Measurements from ENCODE around the gene PATE2.

The PATE2 gene

DNA sequence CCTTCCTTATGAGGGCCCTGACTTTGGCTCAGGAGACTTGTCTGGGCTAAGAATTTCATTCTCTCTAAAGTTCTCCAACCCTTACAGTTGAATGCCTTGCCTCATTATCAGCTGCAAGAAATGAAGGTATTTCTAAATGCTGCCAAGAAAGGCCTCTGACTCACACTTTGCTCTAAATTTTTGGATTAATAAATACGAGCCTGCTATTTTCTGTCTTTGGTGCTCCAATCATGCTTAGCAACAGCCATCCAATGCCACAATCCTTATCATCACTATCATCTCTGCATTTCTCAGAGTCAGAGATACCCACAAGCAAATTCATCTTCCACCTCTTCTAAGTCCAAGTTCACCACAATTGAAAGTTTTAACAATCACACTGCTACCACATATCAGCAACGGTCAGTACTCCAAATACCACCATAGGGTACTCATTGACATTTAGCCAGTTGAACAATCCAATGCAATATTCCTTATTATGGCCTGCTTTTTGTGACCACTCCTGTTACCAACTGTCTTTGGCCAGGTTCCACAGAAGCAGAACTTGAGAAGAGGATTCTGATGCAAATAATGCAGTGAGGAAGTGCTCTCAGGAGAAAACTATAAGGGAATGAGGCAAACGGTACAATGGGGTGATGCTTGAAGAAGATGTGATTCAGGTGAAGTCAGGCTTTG lies 5.7 kb downstream of the PATE2 start:
- H3K27ac ChIP-seq (ENCODE audit: low read length) = no peak overlapping the region
- ATAC-seq (ENCODE audit: insufficient read depth, low read depth) = no peak
- no peaks in the 10 kb centered on the region for H3K79me2 ChIP-seq (ENCODE audit: insufficient read depth, low read length)
- H3K27me3 ChIP-seq (ENCODE audit: insufficient read depth, low read length, poor library complexity) = peaks cover 4% of the 10 kb centered on the region
- H3K9me3 ChIP-seq (ENCODE audit: insufficient read depth, low read length, severe bottlenecking) = no peaks in the 10 kb centered on the region
- DNase-seq = no peak
- H2AFZ ChIP-seq (ENCODE audit: low read depth, low read length) = no peak overlapping the region
- no peaks in the 10 kb centered on the region for H3K4me1 ChIP-seq (ENCODE audit: insufficient read depth, low read length)
- no peak overlapping the region for H3K4me3 ChIP-seq (ENCODE audit: low read depth in 1 of 2, low read length in 2 of 2)
- no peaks in the 10 kb centered on the region for H4K20me1 ChIP-seq (ENCODE audit: insufficient read depth, low read length)
- no peak overlapping the region for H3K4me2 ChIP-seq (ENCODE audit: insufficient read depth, low read length)
- no peak for TF ChIP-seq EZH2 (IDR thresholded peaks at IDR 0.05; ENCODE audit: borderline replicate concordance, low read depth, low read length, severe bottlenecking)
- no peak for TF ChIP-seq CTCF (IDR thresholded peaks at IDR 0.05; ENCODE audit: borderline replicate concordance, extremely low read depth, low read length, poor library complexity, severe bottlenecking)
- H3K9ac ChIP-seq (ENCODE audit: low read depth, low read length) = no peak overlapping the region
- H3K36me3 ChIP-seq (ENCODE audit: insufficient read depth, low read length) = no peaks in the 10 kb centered on the region

GRCh38 chr11:125770583-125770982 lies 8.0 kb downstream of the PATE2 start:
- H3K9me3 ChIP-seq (ENCODE audit: insufficient read depth, low read length, severe bottlenecking) = no peaks in the 10 kb centered on the region
- no peak overlapping the region for H3K4me3 ChIP-seq (ENCODE audit: low read depth in 1 of 2, low read length in 2 of 2)
- no peak overlapping the region for H2AFZ ChIP-seq (ENCODE audit: low read depth, low read length)
- DNase-seq (no peak), ATAC-seq (ENCODE audit: insufficient read depth, low read depth) (no peak)
- H4K20me1 ChIP-seq (ENCODE audit: insufficient read depth, low read length) = no peaks in the 10 kb centered on the region
- no peaks in the 10 kb centered on the region for H3K79me2 ChIP-seq (ENCODE audit: insufficient read depth, low read length)
- H3K4me2 ChIP-seq (ENCODE audit: insufficient read depth, low read length) = no peak overlapping the region
- H3K4me1 ChIP-seq (ENCODE audit: insufficient read depth, low read length) = no peaks in the 10 kb centered on the region
- no peaks in the 10 kb centered on the region for H3K36me3 ChIP-seq (ENCODE audit: insufficient read depth, low read length)
- no peak overlapping the region for H3K9ac ChIP-seq (ENCODE audit: low read depth, low read length)
- H3K27ac ChIP-seq (ENCODE audit: low read length) = no peak overlapping the region
- peaks cover 8% of the 10 kb centered on the region for H3K27me3 ChIP-seq (ENCODE audit: insufficient read depth, low read length, poor library complexity)
- no peak for TF ChIP-seq EZH2 (IDR thresholded peaks at IDR 0.05; ENCODE audit: borderline replicate concordance, low read depth, low read length, severe bottlenecking)
- no peak for TF ChIP-seq CTCF (IDR thresholded peaks at IDR 0.05; ENCODE audit: borderline replicate concordance, extremely low read depth, low read length, poor library complexity, severe bottlenecking)

GRCh38 chr11:125768336-125769046 lies 10.1 kb downstream of the PATE2 start:
- Histone ChIP-seq H3K9me3 (ENCODE audit: insufficient read depth, low read length, severe bottlenecking) (no peaks in the 10 kb centered on the region), H3K27ac (ENCODE audit: low read length) (no peak overlapping the region), H3K9ac (ENCODE audit: low read depth, low read length) (no peak overlapping the region), H3K36me3 (ENCODE audit: insufficient read depth, low read length) (no peaks in the 10 kb centered on the region), H3K4me1 (ENCODE audit: insufficient read depth, low read length) (no peaks in the 10 kb centered on the region), H3K4me2 (ENCODE audit: insufficient read depth, low read length) (no peak overlapping the region), H3K27me3 (ENCODE audit: insufficient read depth, low read length, poor library complexity) (peaks cover 24% of the 10 kb centered on the region), H3K4me3 (ENCODE audit: low read depth in 1 of 2, low read length in 2 of 2) (no peak overlapping the region), H2AFZ (ENCODE audit: low read depth, low read length) (no peak overlapping the region), H4K20me1 (ENCODE audit: insufficient read depth, low read length) (no peaks in the 10 kb centered on the region), H3K79me2 (ENCODE audit: insufficient read depth, low read length) (no peaks in the 10 kb centered on the region)
- TF ChIP-seq EZH2 (IDR thresholded peaks at IDR 0.05; ENCODE audit: borderline replicate concordance, low read depth, low read length, severe bottlenecking) (no peak), CTCF (IDR thresholded peaks at IDR 0.05; ENCODE audit: borderline replicate concordance, extremely low read depth, low read length, poor library complexity, severe bottlenecking) (no peak)
- no peak for DNase-seq
- ATAC-seq (ENCODE audit: insufficient read depth, low read depth) = no peak

Data from DND-41 (cell line).